Heart right ventricle (tissue), 16 donors: ENCODE data around the gene GTF3C2. TPM values are rescaled to one million over a fixed set of nuclear protein-coding genes. Genes with fewer than 3 reads are reported as not detected.
A peak's percentile ranks its signal among the peaks of the same experiment; 100 is the strongest.

Experiments
- ATAC-seq, 8 donors: fragments of 200-7000 bp; cut with Tn5 transposase; one replicate each; pipeline ENCODE4 v1.9.1; 2020; ENCODE audit warnings: mild to moderate bottlenecking in 8 of 8, moderate library complexity in 8 of 8, moderate number of reproducible peaks in 1 of 8
- DNase-seq, 2 donors: peaks; one replicate each; pipeline ENCODE4 v3.0.0-alpha.2; 2020
- H3K27ac ChIP-seq, 10 donors: fragments of 200-600 bp; sonication (generic) in 2 of 10; one replicate each; pipeline versions ENCODE4 v1.5.0 to v1.8.0; 2020 to 2022; ENCODE audit warnings: mild to moderate bottlenecking in 3 of 10
- H3K27me3 ChIP-seq, 7 donors: fragments of 200-600 bp; one replicate each; pipeline ENCODE4 v1.8.0; 2021 to 2022; ENCODE audit warnings: mild to moderate bottlenecking in 2 of 7
- H3K36me3 ChIP-seq, 9 donors: fragments of 200-600 bp; sonication (generic) in 1 of 9; one replicate each; pipeline versions ENCODE4 v1.5.0 to v1.8.0; 2020 to 2022; ENCODE audit warnings: mild to moderate bottlenecking in 2 of 9
- H3K4me1 ChIP-seq, 9 donors: fragments of 200-600 bp; sonication (generic) in 1 of 9; one replicate each; pipeline versions ENCODE4 v1.5.0 to v1.8.0; 2020 to 2022; ENCODE audit warnings: mild to moderate bottlenecking in 4 of 9
- H3K4me3 ChIP-seq, 10 donors: fragments of 200-600 bp; sonication (generic) in 2 of 10; one replicate each; pipeline versions ENCODE4 v1.5.0 to v1.8.0; 2020 to 2022; ENCODE audit warnings: mild to moderate bottlenecking in 7 of 10, moderate library complexity in 2 of 10
- H3K9me3 ChIP-seq, 11 donors: fragments of 200-600 bp in 10 of 11; sonication (generic) in 2 of 11; one replicate each; pipeline versions ENCODE4 v1.5.0 to v1.8.0; 2013 to 2022; ENCODE audit warnings: mild to moderate bottlenecking in 2 of 11, control low read depth in 1 of 11, moderate library complexity in 1 of 11
- CTCF ChIP-seq, 9 donors: fragments of 200-600 bp; sonication (generic) in 2 of 9; IDR thresholded peaks; one replicate each; pipeline versions ENCODE4 v1.5.0 to v1.8.0; 2021 to 2022; ENCODE audit warnings: antibody characterized with exemption in 9 of 9, mild to moderate bottlenecking in 5 of 9, moderate library complexity in 1 of 9
- WGBS, 2 donors: extraction: QIAGEN DNeasy Blood & Tissue Kit; methylation state at CpG; one replicate each; pipeline ENCODE4 v1.1.7; 2013; ENCODE audit warnings: inconsistent platforms in 1 of 2; 5-methylcytosine and 5-hydroxymethylcytosine counted together
- intact Hi-C, 10 donors: fragments of 100-400 bp; cut with DNase I; formaldehyde crosslinking; loops; one replicate each; pipeline versions ENCODE4 v1.11.1 to v1.14.2; 2022
- polyA plus RNA-seq, 2 donors: library from polyadenylated mRNA; stranded (reverse); fragments of 200-250 nt; gene quantifications; one replicate each; pipeline ENCODE4 v1.2.3, GENCODE V29; 2013
- total RNA-seq, 10 donors: library from RNA; stranded (reverse); fragmentation: NEBNext Ultra II Directional in 3 of 10; extraction: Animal tissue kit (Norgen Biotek cat#: 25700) in 3 of 10; gene quantifications; one replicate each; pipeline versions ENCODE4 v1.2.1 to v1.2.4, GENCODE V29; 2021 to 2023
- donor health status: Arrhythmogenic right ventricular cardiomyopathy.
- donor health status: ischemic (EF 13 %, LVEDD 7.1; RV severe dilation, severe dysfunction).
- donor health status: healthy with polysubstance abuse.
- donor health status: DM: no; HTN: yes; CAD: no.
- donor health status: DM: no; HTN: no; CAD: no.
- donor health status: ischemic (EF 25% LVEDD 6.9; RV normal size, moderate dysfunction).
- donor health status: ischemic (EF 25% LVEDD 5.7; RV mildly dilated, moderate dysfunction).
- donor health status: healthy.
- donor health status: DM: yes; HTN: yes; CAD: no.
- donor health status: Ischemic cardiomyopathy.
- donor health status: ischemic (EF 35%, LVEDD 5.7; RV mildly dilated, moderate dysfunction).
- donor health status: nonischemic (EF 11% LVEDD 7.7; RV severe dilation, severe dysfunction).
- donor health status: DM: yes; HTN: yes; CAD: no.
- donor health status: PGD.
- donor health status: ischemic (EF 29% LVEDD 5.4; RV normal size, mild dysfunction).
- donor health status: nonischemic (EF 23%, LVEDD 6.1; RV moderate dilation, normal function).

GTF3C2 gene
- total and polyA plus RNA-seq, 12 donors: 17.6 to 30.3 (median 23.6) TPM

- ATAC-seq (no peak), DNase-seq (no peak)
- peaks cover 0 to 9% (median 0%) of the 10 kb centered on the region in 7 donors for H3K27me3 ChIP-seq
- no peak overlapping the region for H3K4me3 ChIP-seq
- peaks cover under 1 to 80% (median 33%) of the 10 kb centered on the region in 9 donors for H3K4me1 ChIP-seq
- no peaks in the 10 kb centered on the region for H3K9me3 ChIP-seq
- no peak overlapping the region for H3K27ac ChIP-seq
- intact Hi-C loops: loop anchor here in 3 of 10 donors (5.0 to 10.0 kb wide), 3 partner anchors 44 to 192 kb away; no protein-coding TSS in a partner anchor
- WGBS, 2 donors: 40 to 55% methylated on average over 4 of the region's 4 CpGs
- TF ChIP-seq CTCF (IDR thresholded peaks at IDR 0.05): no peak
- H3K36me3 ChIP-seq: peaks cover 0 to 26% (median 0%) of the 10 kb centered on the region in 9 donors
Observed at GRCh38 chr2:27296481-27296880, 60.1 kb downstream of the GTF3C2 start.

- H3K27me3 ChIP-seq: peaks cover 0 to 18% (median 0%) of the 10 kb centered on the region in 7 donors
- peaks cover 0 to 11% (median 0%) of the 10 kb centered on the region in 9 donors for H3K36me3 ChIP-seq
- no peak overlapping the region for H3K4me3 ChIP-seq
- intact Hi-C loops: loop anchor here in 3 of 10 donors (5.0 to 10.0 kb wide), 3 partner anchors 43 to 190 kb away; no protein-coding TSS in a partner anchor
- no peaks in the 10 kb centered on the region for H3K9me3 ChIP-seq
- no peak overlapping the region for H3K27ac ChIP-seq
- no peak for TF ChIP-seq CTCF (IDR thresholded peaks at IDR 0.05)
- WGBS, 2 donors: 77 to 91% methylated on average over 8 of the region's 8 CpGs
- H3K4me1 ChIP-seq: peaks cover 3 to 94% (median 36%) of the 10 kb centered on the region in 9 donors
- ATAC-seq: no peak
- DNase-seq: no peak
Observed at GRCh38 chr2:27294928-27295327, 61.6 kb downstream of the GTF3C2 start.

GRCh38 chr2:27291865-27292264 lies 64.7 kb downstream of the GTF3C2 start:
- 28 to 31% methylated on average over 6 of the region's 6 CpGs for WGBS, 2 donors
- no peaks in the 10 kb centered on the region for H3K36me3 ChIP-seq
- intact Hi-C loops: loop anchor here in 1 of 10 donors (10.0 kb wide), 1 partner anchor 187 kb away; no protein-coding TSS in a partner anchor
- H3K9me3 ChIP-seq: no peaks in the 10 kb centered on the region
- H3K4me1 ChIP-seq: peaks cover 3 to 97% (median 34%) of the 10 kb centered on the region in 9 donors
- H3K4me3 ChIP-seq: no peak overlapping the region
- H3K27me3 ChIP-seq: peaks cover 0 to 18% (median 0%) of the 10 kb centered on the region in 7 donors
- TF ChIP-seq CTCF (IDR thresholded peaks at IDR 0.05): peak in 2 of 9 donors; percentile 20 to 28
- DNase-seq (no peak), ATAC-seq (peak in 7 of 8 donors; percentile 26 to 67 (median 46))
- H3K27ac ChIP-seq: peak overlapping the region in 1 of 10 donors; percentile 25

- ATAC-seq (no peak), DNase-seq (no peak)
- H3K36me3 ChIP-seq: no peaks in the 10 kb centered on the region
- peak overlapping the region in 1 of 10 donors; percentile 5 for H3K4me3 ChIP-seq
- H3K27me3 ChIP-seq: peaks cover 0 to 18% (median 0%) of the 10 kb centered on the region in 7 donors
- 59 to 76% methylated on average over 5 of the region's 5 CpGs for WGBS, 2 donors
- no peak for TF ChIP-seq CTCF (IDR thresholded peaks at IDR 0.05)
- peak overlapping the region in 2 of 10 donors; percentile 16 to 25 for H3K27ac ChIP-seq
- H3K9me3 ChIP-seq: no peaks in the 10 kb centered on the region
- intact Hi-C loops: loop anchor here in 1 of 10 donors (10.0 kb wide), 1 partner anchor 186 kb away; no protein-coding TSS in a partner anchor
- H3K4me1 ChIP-seq: peaks cover 3 to 88% (median 34%) of the 10 kb centered on the region in 9 donors
Observed at GRCh38 chr2:27290549-27290948, 66.0 kb downstream of the GTF3C2 start.
